Activated B cell treated with CpG ODN at 0.5 μM for 24 hours (primary cell): Measurements from ENCODE around the gene ERCC1. TPM values are rescaled to one million over a fixed set of nuclear protein-coding genes. Genes with fewer than 3 reads are reported as not detected.

Source experiments
- ATAC-seq: fragments of 200-7000 bp; cut with Tn5 transposase; one replicate; pipeline ENCODE4 v1.10.0; 2021; ENCODE audit warnings: low read depth, mild to moderate bottlenecking, moderate library complexity
- CTCF ChIA-PET: fragments of 350-600 bp; sonication (Branson Sonifier 250); formaldehyde crosslinking; loops from one replicate; lab custom pipeline; 2021; ENCODE audit warnings: antibody characterized with exemption; lab: Charles Lee
- POLR2A ChIA-PET: fragments of 350-600 bp; sonication (Branson Sonifier 250); formaldehyde crosslinking; loops from one replicate; lab custom pipeline; 2021; ENCODE audit warnings: antibody characterized with exemption; lab: Charles Lee
- DNase-seq: peaks from one replicate; pipeline ENCODE4 v3.0.0; 2022
- H3K27ac Mint-ChIP-seq: one replicate; pipeline ENCODE4 v1.8.0; 2020; ENCODE audit warnings: mixed read lengths
- H3K27me3 Mint-ChIP-seq: one replicate; pipeline ENCODE4 v1.8.0; 2021; ENCODE audit warnings: mixed read lengths
- H3K36me3 Mint-ChIP-seq: one replicate; pipeline ENCODE4 v1.8.0; 2021; ENCODE audit warnings: low read depth, mixed read lengths
- H3K4me1 Mint-ChIP-seq: one replicate; pipeline ENCODE4 v1.8.0; 2021; ENCODE audit warnings: mixed read lengths
- H3K4me3 Mint-ChIP-seq: one replicate; pipeline ENCODE4 v1.8.0; 2020; ENCODE audit warnings: mild to moderate bottlenecking, mixed read lengths
- H3K9me3 Mint-ChIP-seq: one replicate; pipeline ENCODE4 v1.8.0; 2020; ENCODE audit warnings: mixed read lengths
- CTCF ChIP-seq: fragments of 200-600 bp; IDR thresholded peaks from one replicate; pipeline ENCODE4 v1.8.0; 2022; ENCODE audit warnings: antibody characterized with exemption, mild to moderate bottlenecking
- intact Hi-C: fragments of 100-400 bp; cut with micrococcal nuclease; formaldehyde crosslinking; loops from one replicate; pipeline ENCODE4 v1.15.1; 2024
- total RNA-seq: library from RNA; stranded (reverse); gene quantifications from 2 replicates; pipeline ENCODE4 v1.2.3, GENCODE V29; 2022

ERCC1 gene
- total RNA-seq, 1 donor from 2014 or later: 69.2 TPM

GRCh38 chr19:45391871-45392665 is 31.6 kb downstream of the ERCC1 start:
- TF ChIP-seq CTCF: no peak
- Mint-ChIP-seq H3K9me3 (no peaks in the 10 kb centered on the region), H3K4me1 (peaks cover 3% of the 10 kb centered on the region), H3K36me3 (no peaks in the 10 kb centered on the region), H3K4me3 (no peak overlapping the region), H3K27ac (no peak overlapping the region), H3K27me3 (peaks cover 8% of the 10 kb centered on the region)
- ATAC-seq (no peak), DNase-seq (no peak)
- intact Hi-C loops: no loop called here
- ChIA-PET POLR2A (interaction anchor here (0.6 kb wide), 1 partner anchor 636 kb away, joined by 3 read pairs; no protein-coding TSS in a partner anchor), CTCF (no interaction called here)

- ChIA-PET POLR2A (interaction anchor here (0.6 kb wide), 1 partner anchor 635 kb away, joined by 3 read pairs; no protein-coding TSS in a partner anchor), CTCF (no interaction called here)
- no peak for TF ChIP-seq CTCF
- no peaks in the 10 kb centered on the region for H3K9me3 Mint-ChIP-seq
- ATAC-seq (no peak), DNase-seq (no peak)
- peaks cover 11% of the 10 kb centered on the region for H3K27me3 Mint-ChIP-seq
- no peak overlapping the region for H3K4me3 Mint-ChIP-seq
- H3K36me3 Mint-ChIP-seq: no peaks in the 10 kb centered on the region
- no peak overlapping the region for H3K27ac Mint-ChIP-seq
- intact Hi-C loops: no loop called here
- no peaks in the 10 kb centered on the region for H3K4me1 Mint-ChIP-seq
These were observed 32.4 kb downstream of the ERCC1 start for GRCh38 chr19:45391346-45391745.

- CTCF ChIA-PET: no interaction called here
- DNase-seq (no peak), ATAC-seq (no peak)
- Mint-ChIP-seq H3K36me3 (no peaks in the 10 kb centered on the region), H3K27ac (no peak overlapping the region), H3K4me3 (no peak overlapping the region), H3K27me3 (peaks cover 18% of the 10 kb centered on the region), H3K9me3 (no peaks in the 10 kb centered on the region), H3K4me1 (no peaks in the 10 kb centered on the region)
- POLR2A ChIA-PET: no interaction called here
- TF ChIP-seq CTCF: no peak
- intact Hi-C loops: no loop called here
These were observed 38.1 kb downstream of the ERCC1 start for GRCh38 chr19:45385392-45386221.

GRCh38 chr19:45382426-45382825 is 41.3 kb downstream of the ERCC1 start:
- TF ChIP-seq CTCF: no peak
- ChIA-PET CTCF (no interaction called here), POLR2A (no interaction called here)
- Mint-ChIP-seq H3K4me1 (no peaks in the 10 kb centered on the region), H3K36me3 (no peaks in the 10 kb centered on the region), H3K27me3 (peaks cover 14% of the 10 kb centered on the region), H3K27ac (no peak overlapping the region), H3K9me3 (no peaks in the 10 kb centered on the region), H3K4me3 (no peak overlapping the region)
- no peak for ATAC-seq
- DNase-seq: no peak
- intact Hi-C loops: no loop called here

- no peaks in the 10 kb centered on the region for H3K4me1 Mint-ChIP-seq
- H3K27me3 Mint-ChIP-seq: peaks cover 4% of the 10 kb centered on the region
- no peak overlapping the region for H3K4me3 Mint-ChIP-seq
- TF ChIP-seq CTCF: no peak
- DNase-seq (no peak), ATAC-seq (no peak)
- no peak overlapping the region for H3K27ac Mint-ChIP-seq
- no peaks in the 10 kb centered on the region for H3K9me3 Mint-ChIP-seq
- CTCF ChIA-PET: no interaction called here
- H3K36me3 Mint-ChIP-seq: no peaks in the 10 kb centered on the region
- POLR2A ChIA-PET: no interaction called here
- intact Hi-C loops: no loop called here
These were observed 43.6 kb downstream of the ERCC1 start for GRCh38 chr19:45380107-45380506.
